NCI-H748 (cell line): ENCODE results near the gene CFB.
"Not testable (repeated sequence)": the region's sequence is repeated elsewhere in the genome, so short reads cannot be mapped to it uniquely, and the experiment has no call there.

ENCODE experiments used
- DNase-seq: peaks from one replicate; lab custom pipeline; 2025; ENCODE audit not compliant: unreplicated experiment; lab: John Stamatoyannopoulos, UW

Gene CFB

GRCh38 chr6:31970604-31971271 is 24.8 kb downstream of the CFB start:
- peak; percentile 69 for DNase-seq

DNA sequence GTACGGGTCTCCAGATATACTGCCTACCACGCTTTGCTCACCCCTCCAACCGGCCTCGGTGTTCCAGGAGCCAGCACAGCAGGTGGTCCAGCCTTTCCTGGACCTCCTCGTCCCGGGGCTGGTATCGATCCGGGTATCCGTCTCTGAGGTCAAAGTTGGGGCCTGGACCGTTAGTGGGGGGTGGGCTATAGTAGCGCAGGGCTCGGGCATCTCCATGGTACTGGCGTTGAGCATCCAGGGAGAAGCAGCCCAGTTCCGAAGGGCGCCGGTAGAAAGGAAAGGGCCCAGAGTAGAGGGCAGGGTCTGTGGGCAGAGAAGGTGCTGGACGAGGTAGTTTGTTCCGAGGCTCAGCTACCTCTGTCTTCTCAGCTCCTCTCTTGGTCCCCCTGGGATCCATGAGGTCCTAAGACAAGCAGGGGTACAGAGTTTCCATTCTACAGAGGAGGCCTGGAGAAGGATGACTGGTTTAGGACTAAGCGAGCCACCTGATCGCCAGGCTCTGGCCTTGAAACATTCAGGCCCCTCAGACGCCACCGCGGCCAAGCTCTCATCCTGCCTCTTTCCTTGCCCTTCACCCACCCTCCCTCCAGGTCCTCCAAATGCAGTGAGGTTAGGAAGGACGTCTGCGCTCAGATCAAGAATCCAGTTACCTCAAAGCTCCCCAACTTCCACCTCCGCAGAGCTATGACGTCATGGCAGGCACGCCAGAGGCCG is 25.5 kb downstream of the CFB start:
- DNase-seq, result peak; percentile 63

DNA sequence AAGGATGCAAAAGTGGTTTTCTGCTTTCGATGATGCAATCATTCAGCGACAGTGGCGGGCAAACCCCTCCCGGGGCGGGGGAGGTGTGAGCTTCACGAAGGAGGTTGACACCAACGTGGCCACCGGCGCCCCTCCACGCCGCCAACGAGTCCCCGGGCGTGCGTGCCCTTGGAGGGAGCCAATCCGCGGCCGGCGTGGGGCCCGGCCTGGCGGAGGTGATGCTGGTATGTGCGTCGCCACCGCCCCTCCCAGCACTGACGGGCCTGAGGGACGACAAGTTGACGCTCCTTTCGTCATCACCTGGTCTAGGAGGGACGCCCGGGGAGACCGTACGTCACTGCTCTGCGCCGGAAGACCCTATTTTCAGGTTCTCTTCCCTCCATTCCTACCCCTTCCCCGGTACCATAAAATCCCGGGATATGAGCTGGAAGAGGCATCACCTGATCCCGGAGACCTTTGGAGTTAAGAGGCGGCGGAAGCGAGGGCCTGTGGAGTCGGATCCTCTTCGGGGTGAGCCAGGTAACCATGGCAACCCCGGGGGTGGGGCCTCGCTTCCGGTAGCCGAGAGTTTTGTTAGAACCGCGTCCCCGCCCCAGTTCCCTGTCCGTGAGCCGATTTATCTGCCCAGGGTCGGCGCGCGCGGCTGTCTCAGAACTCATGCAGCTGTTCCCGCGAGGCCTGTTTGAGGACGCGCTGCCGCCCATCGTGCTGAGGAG is 26.3 kb downstream of the CFB start, which contains the start of gene DXO:
DXO (minus strand) TSS at position 146 of the 716 bp plus-strand sequence. CDS start 463 bp downstream, outside the sequence.
- DNase-seq, result peak; percentile 99

- no peak for DNase-seq
Observed at GRCh38 chr6:31972709-31973350, 26.9 kb downstream of the CFB start.

DNA sequence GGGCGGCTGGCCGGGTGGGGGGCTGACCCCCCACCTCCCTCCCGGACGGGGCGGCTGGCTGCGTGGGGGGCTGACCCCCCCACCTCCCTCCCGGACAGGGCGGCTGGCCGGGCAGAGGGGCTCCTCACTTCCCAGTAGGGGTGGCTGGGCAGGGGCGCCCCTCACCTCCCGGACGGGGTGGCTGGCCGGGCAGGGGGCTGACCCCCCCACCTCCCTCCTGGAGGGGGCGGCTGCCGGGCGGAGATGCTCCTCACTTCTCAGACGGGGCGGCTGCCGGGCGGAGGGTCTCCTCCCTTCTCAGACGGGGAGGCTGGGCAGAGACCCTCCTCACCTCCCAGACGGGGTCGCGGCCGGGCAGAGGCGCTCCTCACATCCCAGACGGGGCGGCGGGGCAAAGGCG is 30.2 kb downstream of the CFB start:
- not testable (repeated sequence) for DNase-seq

DNA sequence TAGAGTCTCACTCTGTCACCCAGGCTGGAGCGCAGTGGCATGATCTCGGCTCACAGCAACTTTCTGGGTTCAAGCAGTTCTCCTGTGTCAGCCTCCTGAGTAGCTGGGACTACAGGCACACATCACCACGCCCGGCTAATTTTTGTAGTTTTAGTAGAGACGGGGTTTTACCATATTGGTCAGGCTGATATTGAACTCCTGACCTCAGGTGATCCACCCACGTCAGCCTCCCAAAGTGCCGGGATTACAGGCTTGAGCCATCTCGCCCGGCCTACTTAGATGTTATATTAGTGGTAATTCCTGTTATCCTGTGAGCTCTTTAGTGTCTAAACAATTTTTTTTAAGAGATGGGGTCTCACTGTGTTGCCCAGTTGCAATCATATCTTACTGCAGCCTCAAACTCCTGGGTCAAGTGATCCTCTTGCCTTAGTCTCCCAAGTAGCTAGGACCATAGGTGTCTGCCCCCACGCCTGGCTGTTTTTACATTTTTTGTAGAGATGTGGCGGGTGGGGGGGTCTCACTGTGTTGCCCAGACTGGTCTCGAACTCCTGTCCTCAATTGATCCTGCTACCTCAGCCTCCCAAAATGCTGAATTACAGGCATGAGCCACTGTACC is 32.0 kb downstream of the CFB start:
- DNase-seq, result no peak

- no peak for DNase-seq
Observed at GRCh38 chr6:31978831-31979230, 32.9 kb downstream of the CFB start.

GRCh38 chr6:31979238-31979898 is 33.5 kb downstream of the CFB start:
- DNase-seq, result no peak

DNA sequence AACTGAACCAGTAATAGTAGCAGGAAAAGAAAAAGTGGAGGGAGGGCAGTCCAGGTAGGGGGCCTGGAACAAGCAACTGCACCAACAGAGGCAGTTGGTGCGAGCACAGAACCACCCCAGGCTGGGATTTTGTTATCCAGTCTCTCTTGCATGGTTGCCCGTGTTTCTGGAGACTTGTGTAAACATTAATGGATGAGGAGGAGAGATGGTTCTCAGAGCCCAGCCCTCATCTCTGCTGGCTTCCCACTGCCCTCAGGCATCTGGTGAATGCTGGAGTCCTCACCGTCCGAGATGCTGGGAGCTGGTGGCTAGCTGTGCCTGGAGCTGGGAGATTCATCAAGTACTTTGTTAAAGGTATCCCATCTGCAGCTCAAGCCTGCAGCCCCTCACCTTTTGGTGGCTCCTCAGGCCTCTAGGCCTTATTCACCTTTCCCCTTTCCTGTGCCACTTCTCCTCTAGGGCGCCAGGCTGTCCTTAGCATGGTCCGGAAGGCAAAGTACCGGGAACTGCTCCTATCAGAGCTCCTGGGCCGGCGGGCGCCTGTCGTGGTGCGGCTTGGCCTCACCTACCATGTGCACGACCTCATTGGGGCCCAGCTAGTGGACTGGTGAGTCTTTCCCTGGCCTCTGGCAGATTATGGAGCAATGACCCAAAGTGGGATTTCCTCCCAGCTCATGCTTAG is 34.4 kb downstream of the CFB start:
- DNase-seq, result not testable (repeated sequence)

DNA sequence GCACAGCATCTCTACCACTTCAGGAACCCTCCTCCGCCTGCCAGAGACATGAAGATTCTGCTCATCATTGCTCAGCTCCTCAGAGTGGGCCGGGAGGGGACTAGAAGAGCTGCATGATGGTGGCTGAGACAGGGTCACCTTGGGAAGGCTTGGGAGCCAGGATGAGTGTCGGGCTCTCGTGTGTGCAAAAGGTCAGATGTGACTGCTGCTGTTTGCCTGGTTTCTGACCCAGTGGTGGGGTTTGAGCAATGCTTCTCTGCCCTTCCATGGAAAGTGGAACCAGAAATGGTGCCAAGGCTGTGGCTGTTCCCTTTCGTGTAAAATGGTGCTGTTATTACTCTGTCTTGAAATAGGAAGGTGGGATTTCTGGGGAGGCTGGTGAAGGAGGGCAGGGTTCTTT is 35.1 kb downstream of the CFB start:
- not testable (repeated sequence) for DNase-seq

- DNase-seq, result not testable (repeated sequence)
Observed at GRCh38 chr6:31981744-31982143, 35.8 kb downstream of the CFB start, which contains the start of gene C4A. Gene C4A, plus strand, starts transcription at chr6:31982057. Its CDS starts 51 bp downstream, at chr6:31982108.

DNA sequence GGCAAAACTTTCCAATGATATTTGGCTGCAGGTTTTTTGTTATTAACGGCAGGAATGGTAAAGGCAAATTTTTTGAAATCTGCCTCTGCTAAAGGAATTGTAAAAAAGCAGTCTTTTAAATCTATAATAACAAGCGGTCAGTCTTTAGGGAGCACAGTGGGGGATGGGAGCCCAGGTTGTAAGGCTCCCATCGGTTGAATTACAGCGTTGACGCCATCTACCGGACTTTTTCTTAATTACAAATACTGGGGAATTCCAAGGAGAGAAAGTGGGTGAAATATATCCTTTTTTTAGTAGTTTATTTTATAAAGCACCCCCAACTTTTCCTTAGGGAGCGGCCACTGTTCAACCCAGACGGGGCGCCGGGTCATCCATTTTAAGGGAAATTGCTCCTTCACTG is 43.5 kb downstream of the CFB start:
- DNase-seq, result not testable (repeated sequence)

GRCh38 chr6:31994421-31994820 is 48.5 kb downstream of the CFB start:
- not testable (repeated sequence) for DNase-seq

DNA sequence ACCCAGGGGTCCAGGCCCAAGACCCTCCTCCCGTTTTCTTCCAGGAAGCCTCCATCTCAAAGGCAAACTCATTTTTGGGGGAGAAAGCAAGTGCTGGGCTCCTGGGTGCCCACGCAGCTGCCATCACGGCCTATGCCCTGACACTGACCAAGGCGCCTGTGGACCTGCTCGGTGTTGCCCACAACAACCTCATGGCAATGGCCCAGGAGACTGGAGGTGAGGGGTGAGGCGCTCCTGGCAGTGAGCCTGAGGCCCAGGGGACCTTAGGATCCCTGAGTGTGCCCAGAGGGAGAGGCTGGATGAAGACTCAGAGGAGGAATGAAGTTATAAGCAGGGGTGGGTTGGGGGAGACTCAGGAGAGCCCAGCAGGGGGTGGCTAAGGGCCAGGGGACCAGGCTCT is 50.5 kb downstream of the CFB start:
- not testable (repeated sequence) for DNase-seq
